ENCODE results near the gene AGMO. TPM values are rescaled to one million over a fixed set of nuclear protein-coding genes. Genes with fewer than 3 reads are reported as not detected.

The AGMO gene
- polyA plus RNA-seq, 1 donor (not counting 4 experiments of a cell fraction or from before 2014, with no cell fraction given): not detected

- TF ChIP-seq CTCF (optimal IDR thresholded peaks at IDR 0.05 in 1 of 3, IDR thresholded peaks at IDR 0.05 in 1 of 3, conservative IDR thresholded peaks at IDR 0.05 in 1 of 3; ENCODE audit: extremely low read depth in 1 of 3, insufficient read depth in 2 of 3, low read length in 3 of 3): no peak
- no peak for TF ChIP-seq EZH2 (IDR thresholded peaks at IDR 0.05; ENCODE audit: low read length)
- Histone ChIP-seq H3K4me1 (ENCODE audit: control insufficient read depth, extremely low read depth, insufficient read depth, low read length) (no peaks in the 10 kb centered on the region), H3K9me1 (ENCODE audit: control insufficient read depth, extremely low read depth, insufficient read depth, low read length) (no peaks in the 10 kb centered on the region), H3K4me2 (ENCODE audit: control insufficient read depth, extremely low read depth, insufficient read depth, low read depth, low read length) (no peak overlapping the region), H3K79me2 (ENCODE audit: control insufficient read depth, insufficient read depth, low read length) (no peaks in the 10 kb centered on the region), H3K9me3 (ENCODE audit: control insufficient read depth, low read depth, low read length) (no peaks in the 10 kb centered on the region), H3K27ac (ENCODE audit: control insufficient read depth, insufficient read depth, low read length) (no peak overlapping the region), H3K4me3 (ENCODE audit: control insufficient read depth in 2 of 3, extremely low read depth in 1 of 3, insufficient read depth in 2 of 3, low read depth in 1 of 3, low read length in 3 of 3) (no peak overlapping the region), H3K9ac (ENCODE audit: control insufficient read depth, extremely low read depth, insufficient read depth, low read length) (no peak overlapping the region), H4K20me1 (ENCODE audit: control insufficient read depth, extremely low read depth, insufficient read depth, low read length) (no peaks in the 10 kb centered on the region), H3K36me3 (ENCODE audit: control insufficient read depth in 2 of 2, extremely low read depth in 1 of 2, insufficient read depth in 2 of 2, low read length in 2 of 2) (no peaks in the 10 kb centered on the region), H3K27me3 (ENCODE audit: control insufficient read depth, extremely low read depth, insufficient read depth, low read length) (no peaks in the 10 kb centered on the region), H2AFZ (ENCODE audit: control insufficient read depth, low read length) (no peak overlapping the region)
- dilution Hi-C loops (cut with MboI; ENCODE audit: extremely low pct_ligation_motif_present, low sequenced_read_pairs): no loop called here
- DNase-seq (ENCODE audit: low read depth, low spot score): no peak
- no peak for FAIRE-seq
These were observed 193.2 kb downstream of the AGMO start for GRCh38 chr7:15368653-15369052.

GRCh38 chr7:15367897-15368296, 193.9 kb downstream of the AGMO start:
- Histone ChIP-seq H3K9ac (ENCODE audit: control insufficient read depth, extremely low read depth, insufficient read depth, low read length) (no peak overlapping the region), H3K27ac (ENCODE audit: control insufficient read depth, insufficient read depth, low read length) (no peak overlapping the region), H4K20me1 (ENCODE audit: control insufficient read depth, extremely low read depth, insufficient read depth, low read length) (no peaks in the 10 kb centered on the region), H3K27me3 (ENCODE audit: control insufficient read depth, extremely low read depth, insufficient read depth, low read length) (no peaks in the 10 kb centered on the region), H3K79me2 (ENCODE audit: control insufficient read depth, insufficient read depth, low read length) (no peaks in the 10 kb centered on the region), H3K9me3 (ENCODE audit: control insufficient read depth, low read depth, low read length) (no peaks in the 10 kb centered on the region), H2AFZ (ENCODE audit: control insufficient read depth, low read length) (no peak overlapping the region), H3K9me1 (ENCODE audit: control insufficient read depth, extremely low read depth, insufficient read depth, low read length) (no peaks in the 10 kb centered on the region), H3K36me3 (ENCODE audit: control insufficient read depth in 2 of 2, extremely low read depth in 1 of 2, insufficient read depth in 2 of 2, low read length in 2 of 2) (no peaks in the 10 kb centered on the region), H3K4me1 (ENCODE audit: control insufficient read depth, extremely low read depth, insufficient read depth, low read length) (no peaks in the 10 kb centered on the region), H3K4me2 (ENCODE audit: control insufficient read depth, extremely low read depth, insufficient read depth, low read depth, low read length) (no peak overlapping the region), H3K4me3 (ENCODE audit: control insufficient read depth in 2 of 3, extremely low read depth in 1 of 3, insufficient read depth in 2 of 3, low read depth in 1 of 3, low read length in 3 of 3) (no peak overlapping the region)
- FAIRE-seq (no peak), DNase-seq (ENCODE audit: low read depth, low spot score) (no peak)
- TF ChIP-seq CTCF (optimal IDR thresholded peaks at IDR 0.05 in 1 of 3, IDR thresholded peaks at IDR 0.05 in 1 of 3, conservative IDR thresholded peaks at IDR 0.05 in 1 of 3; ENCODE audit: extremely low read depth in 1 of 3, insufficient read depth in 2 of 3, low read length in 3 of 3): no peak
- no peak for TF ChIP-seq EZH2 (IDR thresholded peaks at IDR 0.05; ENCODE audit: low read length)
- dilution Hi-C loops (cut with MboI; ENCODE audit: extremely low pct_ligation_motif_present, low sequenced_read_pairs): no loop called here

Data from keratinocyte (primary cell).